Neuron (in vitro differentiated cells): Measurements from ENCODE around the gene MAP3K15.

Experiments
- H2AFZ ChIP-seq: one replicate; pipeline ENCODE4 v1.6.1; 2013; ENCODE audit warnings: low read depth, mild to moderate bottlenecking, inconsistent platforms, low read length, moderate library complexity
- H3K27me3 ChIP-seq: one replicate; pipeline ENCODE4 v1.6.1; 2013; ENCODE audit warnings: low read length; ENCODE audit not compliant: insufficient read depth
- H3K36me3 ChIP-seq: one replicate; pipeline ENCODE4 v1.6.1; 2013; ENCODE audit warnings: low read length; ENCODE audit not compliant: insufficient read depth
- H3K4me1 ChIP-seq: one replicate; pipeline ENCODE4 v1.6.1; 2013; ENCODE audit warnings: low read length; ENCODE audit not compliant: insufficient read depth
- H3K4me3 ChIP-seq: 2 replicates; pipeline ENCODE4 v1.5.1; 2013; ENCODE audit warnings: mild to moderate bottlenecking, low read length, moderate library complexity
- H3K9me3 ChIP-seq: one replicate; pipeline ENCODE4 v1.6.1; 2013; ENCODE audit warnings: low read length

MAP3K15 gene

DNA sequence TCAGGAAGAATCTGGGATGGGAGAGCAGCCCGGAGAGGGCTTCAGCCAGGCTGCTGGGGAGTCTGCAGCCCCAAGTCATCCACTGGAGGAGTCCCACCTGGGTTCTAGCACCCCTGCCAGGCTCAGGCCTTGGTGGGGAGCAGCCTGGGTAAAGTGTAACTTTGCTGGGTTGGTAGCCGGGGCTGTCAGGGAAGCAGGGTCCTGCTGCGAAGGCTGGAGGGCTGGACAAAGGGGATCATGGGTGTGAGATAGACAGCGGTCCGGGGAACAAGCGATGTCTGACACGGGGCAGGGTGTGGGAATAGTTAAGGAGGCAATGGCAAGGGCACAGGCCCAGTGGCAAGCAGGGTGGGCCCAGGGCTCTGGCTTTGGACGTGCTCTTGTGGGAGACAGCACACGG lies 134.0 kb downstream of the MAP3K15 start:
- no peaks in the 10 kb centered on the region for H3K36me3 ChIP-seq
- H2AFZ ChIP-seq = no peak overlapping the region
- no peaks in the 10 kb centered on the region for H3K9me3 ChIP-seq
- no peak overlapping the region for H3K4me3 ChIP-seq
- H3K27me3 ChIP-seq = no peaks in the 10 kb centered on the region
- H3K4me1 ChIP-seq = no peaks in the 10 kb centered on the region

DNA sequence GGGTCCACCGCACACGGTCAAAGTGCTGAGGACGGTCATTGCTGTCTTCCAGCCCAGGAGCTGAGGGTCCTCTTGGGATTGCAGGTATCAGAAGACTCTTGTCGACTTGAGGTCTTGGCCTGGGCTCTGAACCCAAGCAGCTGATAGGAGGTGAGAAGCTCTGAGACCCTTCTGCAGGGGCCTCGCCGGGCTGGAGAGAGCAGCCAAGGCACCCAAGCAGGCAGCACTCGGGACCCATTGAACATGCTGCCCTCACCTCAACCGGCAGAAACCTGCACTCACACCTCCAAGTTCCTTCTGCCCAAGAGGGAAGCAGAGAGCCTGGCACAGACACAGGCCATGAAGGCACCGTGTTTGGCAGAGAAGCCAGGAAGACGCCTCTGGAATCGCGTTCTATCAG lies 137.5 kb downstream of the MAP3K15 start:
- no peaks in the 10 kb centered on the region for H3K36me3 ChIP-seq
- H3K9me3 ChIP-seq = no peaks in the 10 kb centered on the region
- H3K27me3 ChIP-seq = no peaks in the 10 kb centered on the region
- H3K4me3 ChIP-seq = no peak overlapping the region
- H2AFZ ChIP-seq = no peak overlapping the region
- H3K4me1 ChIP-seq = peaks cover under 1% of the 10 kb centered on the region

DNA sequence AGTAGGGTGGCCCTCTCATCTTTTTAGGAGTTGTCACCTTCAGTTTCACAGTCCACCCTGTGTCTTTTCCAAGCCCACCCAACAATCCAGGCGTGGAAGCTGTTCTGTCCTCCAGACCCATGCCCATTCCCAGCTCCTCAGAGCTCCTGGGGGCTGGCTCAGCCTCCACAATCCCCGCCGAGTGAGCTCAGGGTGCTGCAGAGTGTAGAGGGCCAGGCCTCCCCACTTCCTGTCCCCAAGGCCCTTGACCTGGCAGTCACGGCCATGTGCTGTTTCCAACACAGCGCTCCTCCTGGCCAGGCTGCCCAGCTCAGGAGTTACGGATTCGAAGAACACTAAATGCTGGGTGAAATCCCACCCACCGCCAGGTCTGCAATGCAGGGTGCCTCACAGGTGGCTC lies 139.8 kb downstream of the MAP3K15 start:
- Histone ChIP-seq H3K27me3 (no peaks in the 10 kb centered on the region), H3K36me3 (no peaks in the 10 kb centered on the region), H3K9me3 (no peaks in the 10 kb centered on the region), H3K4me1 (peaks cover 4% of the 10 kb centered on the region), H3K4me3 (no peak overlapping the region), H2AFZ (no peak overlapping the region)

DNA sequence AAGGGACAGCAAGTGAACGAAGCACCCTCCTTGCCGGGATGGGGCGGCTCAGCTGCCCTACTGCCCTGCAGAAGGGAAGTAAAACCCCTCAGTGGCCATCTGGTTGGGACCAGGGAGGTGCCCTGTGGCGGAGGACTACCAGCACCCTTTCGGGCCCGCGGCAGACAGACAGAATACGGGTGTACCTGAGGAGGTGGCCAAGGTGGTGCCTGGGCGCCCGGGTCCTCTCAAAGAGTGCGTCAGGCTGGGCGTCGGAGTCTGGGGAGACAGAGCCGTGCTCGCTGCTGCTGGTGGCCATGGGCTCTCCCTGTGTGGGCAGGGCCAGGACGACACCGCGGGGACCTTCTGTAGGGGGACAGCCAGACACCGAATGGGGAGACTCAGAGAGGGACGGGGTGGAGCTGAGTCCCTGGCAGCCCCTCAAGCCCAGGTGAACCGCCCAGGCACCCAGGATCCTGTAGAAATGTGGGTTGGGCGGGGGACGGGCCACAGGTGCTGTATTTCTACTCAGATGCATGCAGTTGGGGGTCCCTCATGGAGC lies 141.9 kb downstream of the MAP3K15 start:
- H2AFZ ChIP-seq = no peak overlapping the region
- no peaks in the 10 kb centered on the region for H3K9me3 ChIP-seq
- no peaks in the 10 kb centered on the region for H3K27me3 ChIP-seq
- H3K4me3 ChIP-seq = peak overlapping the region; percentile 27
- peaks cover 4% of the 10 kb centered on the region for H3K4me1 ChIP-seq
- H3K36me3 ChIP-seq = no peaks in the 10 kb centered on the region

DNA sequence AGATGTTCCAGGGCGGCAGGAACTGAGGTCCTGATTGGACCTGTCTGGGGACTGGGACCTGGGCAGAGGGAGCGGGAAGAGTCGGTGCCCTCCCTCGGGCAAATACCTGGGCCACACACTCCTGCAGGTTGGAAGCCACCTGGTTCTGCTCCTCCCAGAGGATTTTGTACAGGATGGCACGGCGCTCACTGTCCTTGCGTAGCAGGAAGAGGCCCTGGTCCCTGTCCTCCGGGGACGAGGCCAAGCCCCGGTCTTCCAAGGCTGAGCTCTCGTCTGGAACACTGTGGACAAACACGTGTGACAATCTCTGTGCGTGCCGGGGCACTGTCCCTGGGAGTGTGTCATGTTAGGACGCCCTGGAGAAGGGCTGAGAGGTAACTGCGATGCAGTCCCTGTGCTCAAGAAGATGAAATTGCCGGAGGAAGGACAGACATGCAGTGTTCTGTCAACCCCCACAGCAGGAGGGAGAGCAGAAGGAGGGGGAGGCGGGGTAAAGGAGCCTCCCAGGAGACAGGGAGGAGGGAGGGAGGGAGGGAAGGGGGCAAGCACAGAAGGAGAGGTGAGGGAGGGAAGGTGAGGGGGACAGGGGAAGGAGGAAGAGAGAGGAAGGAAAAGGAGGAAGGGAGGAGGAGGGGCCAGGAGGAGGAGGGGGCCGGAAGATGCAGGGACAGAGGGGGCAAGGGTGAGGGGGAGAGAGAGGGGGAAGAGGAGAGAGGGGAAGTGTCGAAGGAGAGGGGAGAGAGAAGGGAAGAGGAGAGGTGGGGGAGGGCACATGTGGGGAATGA lies 142.6 kb downstream of the MAP3K15 start:
- H2AFZ ChIP-seq = peak overlapping the region; percentile 39
- H3K36me3 ChIP-seq = no peaks in the 10 kb centered on the region
- H3K9me3 ChIP-seq = no peaks in the 10 kb centered on the region
- peak overlapping the region; percentile 27 for H3K4me3 ChIP-seq
- H3K27me3 ChIP-seq = no peaks in the 10 kb centered on the region
- H3K4me1 ChIP-seq = peaks cover 4% of the 10 kb centered on the region

DNA sequence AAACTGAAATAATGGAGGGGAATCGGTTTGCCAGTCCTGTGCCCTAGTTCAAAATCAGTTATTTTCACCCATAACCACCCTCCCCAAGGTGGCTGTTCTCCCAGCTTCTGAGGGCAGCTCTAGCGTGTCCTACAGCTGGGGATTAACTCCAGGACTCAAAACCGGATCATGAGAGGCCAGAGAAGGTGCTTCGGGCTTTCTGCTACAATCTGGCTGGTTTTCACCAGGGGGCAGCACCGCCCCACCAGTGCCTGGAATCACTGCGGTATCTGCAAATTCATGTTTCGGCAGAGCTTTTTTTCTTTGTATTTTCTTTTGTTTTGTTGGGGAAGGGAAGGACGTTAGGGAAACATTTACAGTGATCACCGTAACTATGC lies 143.2 kb downstream of the MAP3K15 start:
- H3K4me1 ChIP-seq = peaks cover 4% of the 10 kb centered on the region
- H3K9me3 ChIP-seq = no peaks in the 10 kb centered on the region
- no peaks in the 10 kb centered on the region for H3K36me3 ChIP-seq
- peak overlapping the region; percentile 27 for H3K4me3 ChIP-seq
- no peaks in the 10 kb centered on the region for H3K27me3 ChIP-seq
- peak overlapping the region; percentile 39 for H2AFZ ChIP-seq

- Histone ChIP-seq H3K4me1 (peaks cover 4% of the 10 kb centered on the region), H3K9me3 (no peaks in the 10 kb centered on the region), H3K4me3 (no peak overlapping the region), H3K27me3 (no peaks in the 10 kb centered on the region), H2AFZ (no peak overlapping the region), H3K36me3 (no peaks in the 10 kb centered on the region)
Measured at GRCh38 chrX:19370061-19370460, 145.2 kb downstream of the MAP3K15 start.

DNA sequence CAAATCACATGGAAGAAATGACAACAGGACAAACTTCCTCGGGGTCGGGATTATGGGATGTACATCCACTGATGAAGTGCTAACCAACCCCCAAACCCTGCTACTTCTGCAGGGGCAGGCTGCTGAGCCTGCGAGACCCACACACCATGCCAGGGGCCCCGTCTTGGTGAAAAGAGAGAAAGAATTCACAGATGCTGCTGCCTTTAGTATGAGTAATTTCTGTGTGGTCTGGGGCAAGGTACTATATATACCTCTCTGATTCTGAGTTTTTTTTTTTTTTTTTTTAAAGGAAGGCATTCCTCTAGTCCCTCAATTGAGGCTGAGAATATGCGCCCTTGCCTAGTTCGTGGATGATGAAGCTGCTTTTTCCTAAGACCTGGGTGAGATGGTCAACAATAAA lies 146.7 kb downstream of the MAP3K15 start:
- Histone ChIP-seq H3K4me3 (no peak overlapping the region), H2AFZ (no peak overlapping the region), H3K27me3 (no peaks in the 10 kb centered on the region), H3K9me3 (no peaks in the 10 kb centered on the region), H3K36me3 (no peaks in the 10 kb centered on the region), H3K4me1 (peaks cover 4% of the 10 kb centered on the region)

DNA sequence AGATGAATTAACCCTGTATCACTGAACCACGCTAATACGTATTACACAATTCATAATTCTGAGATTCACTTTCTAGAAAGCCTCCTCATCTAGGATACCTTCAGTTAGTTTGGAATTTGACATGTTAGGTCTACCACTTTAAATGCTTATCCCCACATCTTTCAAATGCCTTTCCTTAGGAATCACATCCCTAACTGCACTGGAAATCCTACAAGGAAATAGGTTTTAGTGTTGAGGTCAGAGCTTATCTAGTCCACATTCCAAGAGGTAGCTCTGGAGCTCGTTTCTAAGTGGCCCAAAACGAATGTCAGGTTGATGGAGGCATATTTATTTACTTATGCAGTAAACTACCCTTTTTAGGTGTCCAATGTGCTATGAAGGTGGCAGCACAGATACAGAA lies 153.6 kb downstream of the MAP3K15 start:
- no peaks in the 10 kb centered on the region for H3K4me1 ChIP-seq
- H3K4me3 ChIP-seq = no peak overlapping the region
- H3K9me3 ChIP-seq = no peaks in the 10 kb centered on the region
- H3K36me3 ChIP-seq = peaks cover 23% of the 10 kb centered on the region
- no peak overlapping the region for H2AFZ ChIP-seq
- no peaks in the 10 kb centered on the region for H3K27me3 ChIP-seq

GRCh38 chrX:19360903-19361302 lies 154.4 kb downstream of the MAP3K15 start:
- H3K4me3 ChIP-seq = no peak overlapping the region
- no peaks in the 10 kb centered on the region for H3K9me3 ChIP-seq
- peaks cover 28% of the 10 kb centered on the region for H3K36me3 ChIP-seq
- H3K27me3 ChIP-seq = no peaks in the 10 kb centered on the region
- no peak overlapping the region for H2AFZ ChIP-seq
- no peaks in the 10 kb centered on the region for H3K4me1 ChIP-seq

- Histone ChIP-seq H3K9me3 (no peaks in the 10 kb centered on the region), H3K4me3 (no peak overlapping the region), H3K27me3 (no peaks in the 10 kb centered on the region), H2AFZ (no peak overlapping the region), H3K36me3 (peaks cover 28% of the 10 kb centered on the region), H3K4me1 (no peaks in the 10 kb centered on the region)
Measured at GRCh38 chrX:19358521-19358920, 156.8 kb downstream of the MAP3K15 start.

GRCh38 chrX:19354625-19355024 lies 160.7 kb downstream of the MAP3K15 start:
- Histone ChIP-seq H3K27me3 (no peaks in the 10 kb centered on the region), H3K9me3 (no peaks in the 10 kb centered on the region), H3K4me1 (no peaks in the 10 kb centered on the region), H2AFZ (no peak overlapping the region), H3K4me3 (no peak overlapping the region), H3K36me3 (peaks cover 40% of the 10 kb centered on the region)

- H2AFZ ChIP-seq = no peak overlapping the region
- H3K36me3 ChIP-seq = peaks cover 21% of the 10 kb centered on the region
- no peaks in the 10 kb centered on the region for H3K9me3 ChIP-seq
- H3K27me3 ChIP-seq = no peaks in the 10 kb centered on the region
- no peak overlapping the region for H3K4me3 ChIP-seq
- no peaks in the 10 kb centered on the region for H3K4me1 ChIP-seq
Measured at GRCh38 chrX:19350941-19351384, 164.3 kb downstream of the MAP3K15 start.

DNA sequence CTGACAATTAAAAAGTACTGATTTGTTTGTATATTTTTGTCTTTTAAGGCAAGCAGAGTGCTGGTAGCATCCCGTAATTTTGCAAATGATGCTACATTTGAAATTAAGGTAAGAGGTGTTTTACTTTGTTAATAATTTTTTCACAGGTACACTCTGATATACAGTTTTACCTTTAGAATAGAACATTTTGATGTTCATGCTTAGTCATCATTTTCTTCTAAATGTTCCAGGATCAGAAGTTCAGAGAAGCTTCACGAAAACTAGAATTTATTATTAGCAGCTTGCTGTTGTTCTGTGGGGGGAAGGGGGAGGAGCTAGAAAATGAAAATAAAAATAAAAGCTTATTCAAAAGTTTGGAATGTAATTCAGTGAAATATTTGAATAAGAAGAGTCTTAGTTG lies 166.0 kb downstream of the MAP3K15 start:
- Histone ChIP-seq H3K36me3 (peaks cover 21% of the 10 kb centered on the region), H3K4me3 (no peak overlapping the region), H2AFZ (no peak overlapping the region), H3K4me1 (peaks cover 5% of the 10 kb centered on the region), H3K27me3 (no peaks in the 10 kb centered on the region), H3K9me3 (no peaks in the 10 kb centered on the region)
